Measurements from ENCODE around the gene PRSS16. TPM values are rescaled to one million over a fixed set of nuclear protein-coding genes. Genes with fewer than 3 reads are reported as not detected.

The PRSS16 gene
- total RNA-seq, 3 donors from 2014 or later (not counting 1 experiment from before 2014, with no cell fraction given) = 2.0 TPM; not detected in 2

GRCh38 chr6:27237089-27237803 lies 10.3 kb upstream of the PRSS16 start:
- Histone ChIP-seq H3K4me1 (ENCODE audit: control insufficient read depth, insufficient read depth, low read length) (peaks cover 11% of the 10 kb centered on the region), H3K36me3 (ENCODE audit: control insufficient read depth, insufficient read depth, low read length) (no peaks in the 10 kb centered on the region), H3K27ac (ENCODE audit: low read length) (no peak overlapping the region), H3K4me3 (ENCODE audit: low read length) (no peak overlapping the region), H3K27me3 (ENCODE audit: control insufficient read depth, insufficient read depth, low read length) (peaks cover 52% of the 10 kb centered on the region), H3K9me3 (ENCODE audit: control insufficient read depth, insufficient read depth, low read length) (peaks cover 13% of the 10 kb centered on the region)
- H3K4me3 Mint-ChIP-seq = peak overlapping the region; percentile 56
- intact Hi-C loops (cut with micrococcal nuclease) = no loop called here
- peaks cover 63 to 79% of the 10 kb centered on the region in 2 donors for H3K27me3 Mint-ChIP-seq (ENCODE audit: low read depth in 2 of 2)
- peak overlapping the region in 1 of 2 donors; percentile 74 for H3K27ac Mint-ChIP-seq
- WGBS (ENCODE audit: insufficient coverage) = 13% methylated on average over 17 of the region's 20 CpGs
- H3K9me3 Mint-ChIP-seq = no peaks in the 10 kb centered on the region
- TF ChIP-seq, protein P1, sequence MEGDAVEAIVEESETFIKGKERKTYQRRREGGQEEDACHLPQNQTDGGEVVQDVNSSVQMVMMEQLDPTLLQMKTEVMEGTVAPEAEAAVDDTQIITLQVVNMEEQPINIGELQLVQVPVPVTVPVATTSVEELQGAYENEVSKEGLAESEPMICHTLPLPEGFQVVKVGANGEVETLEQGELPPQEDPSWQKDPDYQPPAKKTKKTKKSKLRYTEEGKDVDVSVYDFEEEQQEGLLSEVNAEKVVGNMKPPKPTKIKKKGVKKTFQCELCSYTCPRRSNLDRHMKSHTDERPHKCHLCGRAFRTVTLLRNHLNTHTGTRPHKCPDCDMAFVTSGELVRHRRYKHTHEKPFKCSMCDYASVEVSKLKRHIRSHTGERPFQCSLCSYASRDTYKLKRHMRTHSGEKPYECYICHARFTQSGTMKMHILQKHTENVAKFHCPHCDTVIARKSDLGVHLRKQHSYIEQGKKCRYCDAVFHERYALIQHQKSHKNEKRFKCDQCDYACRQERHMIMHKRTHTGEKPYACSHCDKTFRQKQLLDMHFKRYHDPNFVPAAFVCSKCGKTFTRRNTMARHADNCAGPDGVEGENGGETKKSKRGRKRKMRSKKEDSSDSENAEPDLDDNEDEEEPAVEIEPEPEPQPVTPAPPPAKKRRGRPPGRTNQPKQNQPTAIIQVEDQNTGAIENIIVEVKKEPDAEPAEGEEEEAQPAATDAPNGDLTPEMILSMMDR (IDR thresholded peaks at IDR 0.05) = no peak
- ATAC-seq (no peak), DNase-seq (peak in 1 of 2 donors; percentile 48)
- H3K36me3 Mint-ChIP-seq = peaks cover 26% of the 10 kb centered on the region
- peaks cover 14 to 29% of the 10 kb centered on the region in 2 donors for H3K4me1 Mint-ChIP-seq

DNA sequence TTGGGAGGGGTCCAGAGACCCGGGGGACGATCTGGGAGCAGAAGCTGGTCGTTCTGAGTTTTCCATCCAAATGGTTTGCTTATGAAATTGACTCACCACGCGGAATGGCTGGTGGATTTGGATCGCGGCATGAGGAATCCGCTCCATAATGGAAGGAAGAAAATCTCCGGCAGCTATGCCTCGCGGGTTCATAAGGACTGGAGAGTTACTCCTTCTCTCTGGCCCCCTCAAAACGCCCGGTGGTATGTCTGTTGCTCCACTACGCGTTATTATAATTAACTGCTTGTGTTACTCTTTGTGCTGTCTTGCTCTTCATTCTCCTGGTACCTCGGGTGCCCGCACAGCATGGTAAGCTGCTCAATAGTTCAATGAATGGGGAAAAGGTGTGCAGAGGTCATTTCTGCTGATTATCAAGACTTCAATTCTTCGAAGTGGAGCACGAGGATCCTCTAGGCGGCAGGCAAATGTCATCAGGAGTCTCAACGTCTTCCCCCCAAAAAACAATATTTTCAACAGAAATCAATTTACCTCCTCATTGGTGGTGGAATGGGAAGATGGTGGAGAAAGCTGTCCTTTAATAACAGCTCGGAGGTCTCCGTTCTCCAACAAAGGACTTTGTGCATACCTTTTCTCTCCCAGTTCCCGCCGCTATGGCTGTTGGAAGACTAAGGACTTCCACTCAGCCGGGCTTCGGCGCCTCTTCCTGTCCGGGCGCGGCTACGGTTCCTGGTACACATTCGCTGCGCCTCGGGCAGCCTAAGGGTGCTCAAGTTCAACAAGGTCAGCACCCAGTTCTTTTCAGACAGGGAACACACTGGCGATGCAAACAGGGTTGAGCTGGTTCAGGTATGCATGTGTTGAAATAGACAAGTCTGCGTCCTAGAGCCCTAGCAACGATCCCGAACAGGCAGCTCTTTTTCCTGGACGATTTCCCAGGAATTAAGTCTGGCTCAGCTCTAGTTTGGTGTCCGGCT lies 9.2 kb upstream of the PRSS16 start:
- H3K4me3 Mint-ChIP-seq = peak overlapping the region; percentile 10
- H3K4me1 Mint-ChIP-seq = peaks cover 14 to 29% of the 10 kb centered on the region in 2 donors
- H3K9me3 Mint-ChIP-seq = no peaks in the 10 kb centered on the region
- H3K27ac Mint-ChIP-seq = peak overlapping the region; percentile 38 to 74
- WGBS (ENCODE audit: insufficient coverage) = 6% methylated on average over 39 of the region's 41 CpGs
- Histone ChIP-seq H3K4me3 (ENCODE audit: low read length) (no peak overlapping the region), H3K4me1 (ENCODE audit: control insufficient read depth, insufficient read depth, low read length) (peaks cover 11% of the 10 kb centered on the region), H3K9me3 (ENCODE audit: control insufficient read depth, insufficient read depth, low read length) (peaks cover 13% of the 10 kb centered on the region), H3K27me3 (ENCODE audit: control insufficient read depth, insufficient read depth, low read length) (peaks cover 57% of the 10 kb centered on the region), H3K36me3 (ENCODE audit: control insufficient read depth, insufficient read depth, low read length) (no peaks in the 10 kb centered on the region), H3K27ac (ENCODE audit: low read length) (no peak overlapping the region)
- TF ChIP-seq, protein P1 (IDR thresholded peaks at IDR 0.05) = no peak
- no peak for ATAC-seq
- intact Hi-C loops (cut with micrococcal nuclease) = no loop called here
- peaks cover 63 to 84% of the 10 kb centered on the region in 2 donors for H3K27me3 Mint-ChIP-seq (ENCODE audit: low read depth in 2 of 2)
- DNase-seq = peak in 1 of 2 donors; percentile 18
- peaks cover 26% of the 10 kb centered on the region for H3K36me3 Mint-ChIP-seq

GRCh38 chr6:27239258-27239657 lies 8.2 kb upstream of the PRSS16 start:
- peaks cover 14 to 29% of the 10 kb centered on the region in 2 donors for H3K4me1 Mint-ChIP-seq
- H3K4me1 ChIP-seq (ENCODE audit: control insufficient read depth, insufficient read depth, low read length) = peaks cover 11% of the 10 kb centered on the region
- ATAC-seq = no peak
- H3K27me3 Mint-ChIP-seq (ENCODE audit: low read depth in 2 of 2) = peaks cover 58 to 82% of the 10 kb centered on the region in 2 donors
- no peak overlapping the region for H3K27ac Mint-ChIP-seq
- no peak overlapping the region for H3K4me3 ChIP-seq (ENCODE audit: low read length)
- H3K9me3 Mint-ChIP-seq = no peaks in the 10 kb centered on the region
- TF ChIP-seq, protein P1 (IDR thresholded peaks at IDR 0.05) = no peak
- peaks cover 26% of the 10 kb centered on the region for H3K36me3 Mint-ChIP-seq
- DNase-seq = no peak
- no peaks in the 10 kb centered on the region for H3K36me3 ChIP-seq (ENCODE audit: control insufficient read depth, insufficient read depth, low read length)
- peaks cover 49% of the 10 kb centered on the region for H3K27me3 ChIP-seq (ENCODE audit: control insufficient read depth, insufficient read depth, low read length)
- WGBS (ENCODE audit: insufficient coverage) = 75% methylated on average over 2 of the region's 6 CpGs
- no peak overlapping the region for H3K4me3 Mint-ChIP-seq
- intact Hi-C loops (cut with micrococcal nuclease) = no loop called here
- peaks cover 13% of the 10 kb centered on the region for H3K9me3 ChIP-seq (ENCODE audit: control insufficient read depth, insufficient read depth, low read length)
- no peak overlapping the region for H3K27ac ChIP-seq (ENCODE audit: low read length)
